ENCODE measurements around the gene PAOX.
"Not testable (repeated sequence)": the region's sequence is repeated elsewhere in the genome, so short reads cannot be mapped to it uniquely, and the experiment has no call there.

Gene PAOX

DNA sequence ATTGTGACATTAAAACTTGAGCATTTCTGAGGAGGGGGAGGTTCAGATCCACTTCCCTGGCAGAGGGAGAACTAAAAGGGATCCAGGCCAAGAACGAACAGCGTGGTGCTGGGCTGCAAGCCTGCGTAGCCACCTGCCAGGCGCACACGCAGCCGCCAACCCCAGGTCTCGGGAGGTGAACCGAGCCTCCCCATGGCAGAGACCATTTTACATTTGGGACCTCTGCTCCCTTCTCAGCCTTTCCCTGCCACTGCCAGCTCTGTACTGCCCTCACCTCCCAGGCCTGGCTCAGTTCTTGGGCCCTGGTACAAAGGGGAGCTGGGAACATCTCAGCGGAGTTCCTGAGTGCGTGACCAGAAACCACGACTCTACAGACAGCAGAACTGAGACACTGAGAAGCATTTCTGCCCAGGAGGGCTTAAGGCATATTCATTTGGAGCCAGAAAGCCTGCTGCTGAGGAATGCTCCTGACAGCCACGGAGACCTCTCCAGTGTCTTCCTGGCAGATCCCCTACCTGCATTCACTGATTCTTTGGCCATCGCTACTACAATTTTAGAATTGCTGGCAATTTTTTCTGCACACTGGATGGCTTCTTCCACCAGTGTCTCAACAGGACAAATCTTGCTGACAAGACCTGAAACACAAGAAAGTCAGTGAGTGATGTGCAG is 13.5 kb upstream of the PAOX start:
- no peak for DNase-seq

DNA sequence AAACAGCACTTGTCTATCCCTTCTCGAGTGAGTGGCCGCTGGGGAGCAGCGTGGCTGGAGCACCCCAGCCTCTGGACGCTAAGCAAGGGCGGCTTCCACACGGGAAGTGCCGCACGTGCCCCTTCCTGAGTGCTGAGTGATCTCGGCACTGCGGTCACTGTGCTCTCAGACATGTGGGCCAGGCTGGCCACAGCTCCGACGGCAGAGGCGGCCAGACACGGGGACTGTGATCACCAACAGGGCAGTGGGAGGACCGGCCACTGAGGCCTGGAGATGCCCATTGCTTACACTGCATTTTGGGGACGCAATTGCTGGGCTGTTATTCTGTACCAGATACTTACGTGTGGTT is 13.0 kb upstream of the PAOX start:
- DNase-seq: no peak

DNA sequence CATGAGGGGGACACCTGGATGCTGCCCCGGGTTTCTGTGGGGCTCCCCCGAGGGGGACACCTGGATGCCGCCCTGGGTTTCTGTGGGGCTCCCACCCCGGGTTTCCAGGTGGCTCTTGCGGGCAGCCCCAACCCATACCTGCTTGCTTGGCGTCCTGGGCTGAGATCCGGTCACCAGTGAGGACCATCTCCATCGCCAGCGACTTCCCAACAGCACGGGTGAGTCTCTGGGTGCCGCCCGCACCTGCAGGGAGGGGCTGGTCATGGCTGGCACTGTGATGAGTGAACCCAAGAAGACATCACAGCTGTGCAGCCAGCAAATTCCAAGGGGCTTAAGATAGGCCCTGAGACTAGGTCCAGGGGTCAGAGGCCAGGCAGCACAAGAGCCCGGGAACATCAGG is 12.3 kb upstream of the PAOX start:
- no peak for DNase-seq

DNA sequence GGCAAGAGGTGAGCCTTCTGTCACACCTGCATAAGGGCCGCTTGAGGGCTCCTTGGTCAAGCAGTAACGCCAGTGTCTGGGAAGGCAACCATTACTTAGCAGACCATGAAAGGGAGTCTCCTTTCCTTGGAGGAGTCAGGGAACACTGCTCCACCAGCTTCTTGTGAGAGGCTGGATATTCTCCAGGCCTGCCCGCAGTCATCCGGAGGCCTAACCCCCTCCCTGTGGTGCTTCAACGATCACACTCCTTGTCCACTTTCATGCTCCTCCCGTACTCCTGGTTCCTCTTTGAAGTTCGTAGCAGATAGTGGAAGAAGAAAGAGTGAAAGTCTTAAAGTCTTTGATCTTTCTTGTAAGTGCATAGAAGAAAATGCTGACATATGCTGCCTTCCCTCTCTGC is 11.6 kb upstream of the PAOX start:
- DNase-seq: not testable (repeated sequence)

DNA sequence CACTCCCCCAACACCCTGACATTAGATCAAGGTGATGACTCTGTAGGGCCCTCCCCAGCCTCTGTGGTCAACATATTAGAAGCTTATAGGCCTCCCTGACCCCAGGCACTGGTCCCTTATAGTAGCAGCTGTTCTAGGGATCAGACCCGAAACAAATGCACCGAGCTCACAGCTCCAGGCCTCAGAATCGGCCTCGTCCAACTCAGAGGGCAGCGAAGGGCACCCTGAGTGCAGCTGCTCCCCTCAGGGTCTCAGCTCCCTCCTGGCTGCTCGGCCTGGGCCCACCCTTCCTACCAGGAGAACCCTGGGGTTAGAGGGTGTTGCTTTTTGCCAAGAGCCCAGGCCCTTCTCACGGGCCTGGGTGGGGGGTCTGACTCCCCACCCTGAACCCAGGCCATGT is 10.9 kb upstream of the PAOX start:
- DNase-seq: no peak

DNA sequence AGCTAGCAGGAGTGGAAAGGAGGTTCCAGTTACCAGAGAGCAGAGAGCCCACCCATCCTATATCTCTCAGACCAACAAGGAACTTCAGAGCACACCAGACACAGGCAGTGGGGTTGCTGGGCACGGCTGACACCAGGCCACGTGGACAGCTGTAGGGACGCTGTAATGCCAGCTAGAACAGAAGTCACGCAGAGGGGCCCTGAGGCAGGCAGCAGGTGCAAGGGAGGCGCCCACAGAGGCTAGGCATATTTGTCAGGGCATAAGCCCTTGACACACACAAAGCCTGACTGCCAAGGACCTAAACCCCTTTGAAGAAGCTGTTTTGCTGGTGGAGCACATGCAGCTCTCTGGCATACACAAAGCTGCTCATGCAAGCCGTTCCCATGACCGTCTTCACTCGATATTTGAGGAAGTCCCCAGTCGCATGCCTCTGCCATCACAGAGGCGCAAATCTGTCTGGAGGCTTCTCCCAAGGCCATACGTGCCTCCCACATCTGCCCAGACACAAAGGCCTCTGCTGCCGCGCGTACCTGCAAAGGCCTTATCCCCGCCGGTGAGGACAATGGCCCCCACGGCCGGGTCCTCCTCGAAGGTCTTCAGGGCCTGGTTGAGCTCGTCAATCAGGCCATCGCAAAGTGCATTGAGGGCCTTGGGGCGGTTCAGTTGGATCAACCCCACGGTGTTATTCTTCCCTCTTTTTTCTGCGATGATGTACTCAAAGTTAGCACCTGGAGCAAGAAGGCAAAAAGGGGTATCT is 8.9 kb upstream of the PAOX start:
- DNase-seq: no peak

DNA sequence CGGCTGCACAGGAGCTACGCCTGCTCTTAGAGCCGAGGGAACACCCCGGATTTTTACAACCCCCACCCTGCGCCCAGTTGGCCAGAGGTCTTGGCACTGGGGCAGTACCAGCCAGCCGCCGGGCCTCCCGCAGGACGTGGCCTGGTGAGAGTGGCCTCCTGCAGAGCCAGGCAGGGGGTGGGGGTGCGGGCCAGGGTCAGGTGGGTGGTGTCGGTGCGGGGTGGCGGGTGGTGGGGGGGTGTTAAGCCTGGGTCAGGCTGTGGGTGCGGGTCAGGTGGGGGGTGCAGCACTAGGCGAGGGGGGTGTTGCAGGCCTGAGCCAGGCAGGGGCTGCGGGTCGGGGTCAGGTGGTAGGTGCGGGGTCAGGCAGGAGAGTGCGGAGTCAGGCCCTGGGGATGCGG is 6.6 kb upstream of the PAOX start:
- DNase-seq: no peak

DNA sequence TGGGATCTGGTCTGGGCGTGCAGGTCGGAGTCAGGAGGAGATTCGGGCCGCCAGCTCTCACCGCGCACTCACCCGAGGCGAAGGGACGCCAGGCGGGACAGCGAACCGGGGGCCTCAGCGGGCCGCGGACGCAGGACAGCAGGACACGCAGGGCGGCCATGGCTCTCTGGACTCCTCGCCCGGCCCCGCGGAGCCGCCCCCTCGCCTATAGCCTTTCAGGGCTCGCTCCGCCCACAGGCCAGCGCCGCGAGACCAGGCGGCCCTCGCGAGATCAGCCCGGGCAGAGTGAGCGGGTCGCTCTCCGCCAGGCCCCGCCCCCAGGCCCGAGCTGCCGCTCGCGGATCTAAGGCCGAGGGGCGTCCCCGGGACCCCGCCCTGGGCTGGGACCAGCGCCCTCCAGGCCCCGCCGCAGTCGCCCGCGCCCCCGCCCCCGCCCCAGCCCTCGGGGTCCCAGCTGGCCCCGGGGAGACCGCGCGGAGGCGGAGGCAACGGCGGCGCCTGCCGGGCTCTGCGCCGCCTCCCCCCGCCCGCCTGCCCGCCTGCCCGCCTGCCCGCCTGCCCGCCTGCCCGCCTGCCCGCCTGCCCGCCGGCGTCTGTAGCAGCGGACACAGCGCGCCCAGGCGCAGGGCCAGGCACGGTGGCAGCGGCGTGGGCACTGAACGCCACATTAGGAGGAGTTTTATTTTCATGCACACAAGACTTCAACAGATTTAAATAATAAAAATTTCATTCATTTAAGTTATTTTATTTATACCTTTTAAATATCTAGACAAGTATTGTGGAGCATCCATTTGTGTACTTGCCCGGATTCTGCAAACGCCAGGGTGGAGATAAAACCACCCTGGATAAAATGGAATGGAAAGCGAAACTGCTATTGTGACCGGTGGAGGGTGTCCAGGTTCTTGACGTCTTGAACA is 5.6 kb upstream of the PAOX start, which contains the start of gene ECHS1:
Gene ECHS1, minus strand, starts transcription at position 181 of the 917 bp plus-strand sequence. Its CDS starts 21 bp downstream, at position 160.
- peak; percentile 91 for DNase-seq

DNA sequence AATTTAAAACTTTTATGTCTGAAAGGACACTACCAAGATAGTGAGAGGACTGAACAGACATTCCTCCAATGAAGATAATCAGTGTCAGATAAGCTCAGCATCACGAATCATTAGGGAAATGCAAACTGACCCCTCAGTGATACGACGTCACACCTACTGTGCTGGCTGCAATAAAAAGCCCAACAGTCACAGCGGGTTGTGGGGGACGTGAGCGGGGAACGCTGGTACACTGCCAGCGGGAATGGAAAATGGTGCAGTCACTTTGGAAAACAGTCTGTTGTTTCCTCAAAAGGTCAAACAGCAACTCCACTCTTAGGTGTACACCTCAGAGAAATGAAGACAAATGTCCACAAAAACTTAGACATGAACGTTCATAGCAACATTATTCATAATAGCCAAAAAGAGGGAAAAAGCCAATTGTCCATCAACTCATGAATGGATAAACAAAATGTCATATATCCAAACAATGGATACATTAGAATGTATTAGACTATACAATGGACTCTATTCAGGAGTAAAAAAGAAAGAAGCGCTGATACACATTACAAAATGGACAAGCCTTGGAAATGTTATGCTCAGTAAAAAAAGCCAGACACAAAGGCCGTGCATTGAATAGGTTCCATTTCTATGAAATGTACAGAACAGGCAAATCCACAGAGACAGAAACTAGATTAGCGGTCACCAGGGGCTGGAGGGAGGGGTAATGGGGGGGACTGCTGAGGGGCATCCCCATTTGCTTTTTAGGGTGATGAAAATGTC is 3.5 kb upstream of the PAOX start:
- DNase-seq: no peak

DNA sequence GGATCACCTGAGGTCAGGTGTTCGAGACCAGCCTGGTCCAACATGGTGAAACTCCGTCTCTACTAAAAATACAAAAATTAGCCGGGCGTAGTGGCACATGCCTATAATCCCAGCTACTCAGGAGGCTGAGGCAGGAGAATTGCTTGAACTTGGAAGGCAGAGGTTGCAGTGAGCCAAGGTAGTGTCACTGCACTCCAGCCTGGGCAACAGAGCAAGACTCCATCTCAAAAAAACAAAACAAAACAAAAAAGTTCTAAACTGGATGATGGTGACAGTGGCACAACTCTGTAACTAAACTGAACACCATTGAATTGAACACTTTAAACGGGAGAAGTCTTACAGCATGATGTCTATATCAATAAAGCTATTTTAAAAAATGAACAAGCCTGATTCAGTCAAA is 2.9 kb upstream of the PAOX start:
- not testable (repeated sequence) for DNase-seq

DNA sequence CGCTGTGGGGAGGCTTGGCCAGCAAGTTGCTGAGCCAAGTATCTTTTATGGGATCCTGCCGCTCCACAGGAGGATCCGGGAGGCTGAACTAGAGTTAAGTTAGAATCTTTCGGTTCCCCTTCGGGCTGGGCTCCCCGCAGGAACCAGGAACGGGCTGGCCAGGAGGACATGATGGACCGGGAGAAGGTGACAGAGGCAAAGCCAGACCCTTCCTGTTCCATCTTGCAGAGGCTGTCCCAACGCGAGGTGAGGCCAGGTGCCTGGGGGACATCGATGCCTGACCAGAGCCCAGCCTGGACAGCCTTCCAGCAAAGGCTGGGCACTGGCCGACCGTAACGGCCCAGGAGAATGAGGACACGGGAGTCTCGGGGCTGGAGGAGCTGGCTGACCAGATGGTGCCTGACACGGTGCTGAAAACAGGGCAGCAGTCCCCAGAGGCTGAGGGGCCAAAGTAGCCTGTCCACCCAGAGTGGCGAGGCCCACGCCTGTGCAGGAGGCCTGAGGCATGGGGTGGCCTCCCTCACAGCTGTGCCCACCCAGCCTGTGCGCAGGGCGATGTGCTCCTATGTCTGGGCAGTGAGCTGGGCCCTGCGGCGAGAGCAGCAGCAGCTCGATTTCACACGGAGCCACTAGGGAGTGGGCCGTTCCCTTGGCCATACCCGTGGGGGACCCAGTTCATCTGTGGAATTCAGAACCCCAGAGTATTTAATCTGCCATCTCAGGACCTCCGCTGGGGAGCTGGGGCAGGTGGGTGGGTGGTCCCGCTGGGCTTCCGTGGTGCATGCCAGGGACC is 1.8 kb upstream of the PAOX start:
- DNase-seq: no peak

DNA sequence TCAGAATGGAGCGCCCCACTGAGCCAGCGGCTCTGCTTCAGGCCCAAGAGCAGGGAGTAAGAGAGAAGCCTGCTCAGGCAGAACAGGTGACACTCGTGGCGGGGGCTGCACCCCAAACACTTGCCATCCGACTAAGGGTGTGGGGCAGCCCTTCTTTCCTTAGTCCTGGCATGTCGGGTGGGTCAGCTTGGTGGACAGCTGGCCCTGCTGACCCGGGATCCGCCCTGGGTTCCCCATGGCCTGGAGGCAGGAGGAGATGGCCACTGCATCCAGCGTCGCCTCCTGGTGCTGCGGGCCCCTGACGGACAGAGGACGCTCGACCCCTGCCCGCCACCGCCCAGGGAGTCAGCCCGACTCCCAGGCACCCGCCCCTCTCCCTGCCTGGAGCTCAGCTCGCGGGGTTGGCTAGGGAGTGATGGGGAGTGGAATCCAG is 1.2 kb upstream of the PAOX start:
- DNase-seq: no peak

DNA sequence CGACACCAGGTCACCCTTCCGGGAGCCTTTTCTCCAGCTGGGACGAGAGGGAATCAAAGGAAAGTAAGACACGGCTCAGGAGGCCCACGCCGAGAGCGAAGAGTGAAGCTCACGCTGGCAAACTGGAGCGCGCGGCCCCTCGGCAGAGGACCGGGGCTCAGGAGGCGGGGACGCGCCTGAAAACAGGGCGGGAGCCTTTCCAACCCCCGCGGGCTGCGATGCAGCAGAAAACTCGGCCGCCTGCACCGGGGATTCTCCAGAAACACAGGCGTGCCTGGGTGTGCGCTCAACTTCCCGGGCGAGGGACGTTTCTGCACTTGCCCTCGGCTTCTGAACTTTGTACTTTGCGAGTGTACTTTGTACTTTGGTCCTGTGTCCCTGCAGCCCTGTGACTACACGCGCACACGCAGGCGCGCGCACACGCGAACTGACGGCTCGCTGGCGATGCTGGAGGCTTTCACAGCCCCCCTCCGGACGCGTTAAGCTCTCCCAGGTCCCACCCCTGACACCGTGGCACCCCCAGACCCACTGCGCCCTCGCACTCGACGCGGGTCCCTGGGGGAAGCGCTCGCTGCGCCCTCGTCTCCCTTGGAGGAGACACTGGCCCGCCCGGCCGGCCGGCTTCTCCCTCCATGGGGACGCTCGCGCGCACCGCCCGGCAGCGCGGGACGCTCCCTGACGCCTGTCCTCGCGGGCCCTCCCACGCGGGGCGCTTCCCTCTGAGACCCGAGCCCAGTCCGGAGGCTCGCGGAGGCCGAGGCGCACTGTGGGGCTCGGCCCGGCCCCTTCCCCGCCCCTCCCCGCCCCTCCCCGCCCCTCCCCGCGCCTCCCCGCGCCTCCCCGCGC is 588 bp upstream of the PAOX start:
- peak; percentile 34 for DNase-seq

DNA sequence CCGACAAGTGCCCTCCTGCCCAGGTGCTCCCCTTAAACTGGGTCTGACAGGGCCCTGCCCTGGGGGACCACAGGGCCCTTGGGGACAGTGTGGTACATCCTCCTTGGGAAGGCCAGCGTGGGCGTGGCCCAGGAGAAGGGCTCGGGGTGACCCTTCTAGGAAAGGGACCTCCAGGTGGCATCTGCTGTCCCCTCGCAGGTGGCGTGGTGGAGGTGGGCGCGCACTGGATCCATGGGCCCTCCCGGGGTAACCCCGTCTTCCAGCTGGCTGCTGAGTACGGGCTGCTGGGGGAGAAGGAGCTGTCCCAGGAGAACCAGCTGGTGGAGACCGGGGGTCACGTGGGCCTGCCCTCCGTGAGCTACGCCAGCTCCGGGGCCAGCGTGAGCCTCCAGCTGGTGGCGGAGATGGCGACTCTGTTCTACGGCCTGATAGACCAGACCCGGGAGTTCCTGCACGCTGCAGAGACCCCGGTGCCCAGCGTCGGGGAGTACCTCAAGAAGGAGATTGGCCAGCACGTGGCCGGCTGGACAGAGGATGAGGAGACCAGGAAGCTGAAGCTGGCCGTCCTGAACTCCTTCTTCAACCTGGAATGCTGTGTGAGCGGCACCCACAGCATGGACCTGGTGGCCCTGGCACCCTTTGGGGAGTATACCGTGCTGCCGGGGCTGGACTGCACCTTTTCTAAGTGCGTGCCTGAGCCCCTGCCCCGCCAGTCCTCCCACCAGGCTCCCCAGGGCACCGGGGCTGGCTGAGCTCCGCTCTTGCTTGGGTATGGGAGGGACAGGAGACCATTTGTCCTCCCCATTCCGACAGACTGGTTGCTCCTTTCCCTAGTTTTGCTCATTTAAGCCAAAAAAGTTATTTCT is 972 bp downstream of the PAOX start:
- DNase-seq: no peak

DNA sequence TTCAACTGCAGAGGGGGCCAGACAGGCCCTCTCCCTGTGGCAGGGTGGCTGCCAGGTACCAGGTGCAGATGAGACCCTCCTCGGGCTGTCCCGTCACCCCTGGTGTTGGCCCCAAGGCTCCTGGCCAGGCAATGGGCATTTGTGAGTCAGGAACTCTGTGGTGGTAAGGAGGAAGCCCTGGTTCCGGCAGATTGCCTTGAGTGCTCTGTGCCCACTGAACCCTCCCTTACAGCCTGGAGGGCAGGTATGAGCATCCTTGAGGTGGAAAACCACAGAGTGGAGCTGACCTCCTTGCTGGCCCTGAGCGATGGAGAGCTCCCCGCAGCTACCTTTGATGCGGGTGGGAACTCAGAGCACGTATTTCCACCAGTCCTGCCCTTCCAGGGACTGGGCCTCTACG is 2.0 kb downstream of the PAOX start:
- no peak for DNase-seq

DNA sequence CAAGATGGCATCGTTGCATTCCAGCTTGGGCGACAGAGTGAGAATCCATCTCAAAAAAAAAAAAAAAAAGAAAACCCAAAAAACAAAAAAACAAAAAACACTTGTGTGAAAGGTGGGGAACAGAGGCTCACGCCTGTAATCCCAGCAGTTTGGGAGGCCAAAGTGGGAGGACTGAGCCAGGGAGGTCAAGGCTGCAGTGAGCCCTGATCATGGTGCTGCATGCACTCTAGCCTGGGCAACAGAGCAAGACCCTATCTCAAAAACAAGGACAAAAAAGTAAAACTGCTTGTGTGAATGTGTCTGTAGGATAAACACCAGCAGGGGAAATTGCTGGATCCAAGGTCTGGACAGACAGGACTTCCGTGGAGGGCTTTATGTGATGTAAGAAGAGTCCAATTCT is 4.5 kb downstream of the PAOX start:
- no peak for DNase-seq

DNA sequence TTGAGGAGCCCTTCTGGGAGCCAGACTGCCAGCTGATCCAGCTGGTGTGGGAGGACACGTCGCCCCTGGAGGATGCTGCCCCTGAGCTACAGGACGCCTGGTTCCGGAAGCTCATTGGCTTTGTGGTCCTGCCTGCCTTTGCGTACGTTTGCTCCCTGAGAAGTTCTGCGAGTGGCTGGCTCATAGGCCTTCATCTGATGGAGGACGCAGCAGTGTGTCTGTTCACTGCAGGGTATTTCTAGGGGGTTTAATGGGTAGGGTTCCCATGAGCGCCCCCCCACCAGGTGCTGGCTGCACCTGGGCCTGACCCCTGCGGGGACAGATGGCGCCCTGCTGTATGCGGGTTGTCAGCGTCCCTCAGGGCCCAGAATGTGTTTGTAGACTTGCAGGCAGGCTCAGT is 5.0 kb downstream of the PAOX start:
- DNase-seq: no peak

DNA sequence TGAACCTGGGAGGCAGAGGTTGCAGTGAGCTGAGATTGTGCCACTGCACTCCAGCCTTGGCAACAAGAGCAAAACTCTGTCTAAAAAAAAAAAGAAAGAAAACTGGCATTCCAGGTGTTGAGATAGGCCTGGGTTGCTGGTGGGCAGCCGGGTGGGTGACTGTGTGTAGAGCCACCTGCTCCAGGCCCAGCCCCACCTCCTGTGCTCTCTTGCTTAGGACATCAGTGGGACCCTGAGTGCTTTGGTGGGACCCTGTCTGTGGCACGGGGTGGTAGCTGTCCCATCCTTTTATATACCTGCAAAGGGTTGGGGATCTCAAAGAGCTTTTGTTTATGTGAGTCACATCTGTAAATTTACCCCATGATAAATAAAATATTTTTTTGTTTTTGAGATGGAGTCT is 6.2 kb downstream of the PAOX start:
- no peak for DNase-seq

DNA sequence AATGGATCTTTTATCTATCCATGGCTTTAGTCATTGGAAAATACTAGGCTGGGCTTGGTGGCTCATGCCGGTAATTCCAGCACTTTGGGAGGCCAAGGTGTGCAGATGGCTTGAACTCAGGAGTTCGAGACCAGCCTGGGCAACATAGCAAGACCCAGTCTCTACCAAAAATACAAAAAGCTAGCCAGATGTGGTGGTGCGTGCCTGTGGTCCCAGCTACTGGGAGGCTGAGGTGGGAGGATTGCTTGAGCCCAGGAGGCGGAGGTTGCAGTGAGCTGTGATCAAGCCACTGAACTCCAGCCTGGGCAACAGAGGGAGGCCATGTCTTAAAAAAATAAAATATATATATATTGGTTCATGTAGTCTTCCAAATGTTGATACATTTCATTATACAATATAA is 7.9 kb downstream of the PAOX start:
- not testable (repeated sequence) for DNase-seq

Measured in fibroblast of upper back skin (primary cell).